HEK293 (cell line): ENCODE results near the gene PLEKHA5.

Experiments used
- CTCF ChIA-PET: fragments of 350-600 bp; formaldehyde crosslinking; extraction: SDS; loops from one replicate; lab custom pipeline; 2021; ENCODE audit warnings: antibody characterized with exemption; lab: Yijun Ruan, JAX
- POLR2A ChIA-PET: fragments of 300-600 bp; formaldehyde crosslinking; extraction: SDS; loops from one replicate; lab custom pipeline; 2020; ENCODE audit warnings: antibody characterized with exemption, inconsistent platforms; lab: Yijun Ruan, JAX
- H3K27ac ChIP-seq: fragments of 200-500 bp; sonication (Bioruptor generic); 2 replicates; pipeline ENCODE4 v1.5.1; 2014; ENCODE audit warnings: low read depth, low read length, control low read depth, inconsistent platforms; ENCODE audit errors: extremely low read depth
- H3K36me3 ChIP-seq, 2 experiments: fragments of 200-500 bp in 1 of 2; sonication (Bioruptor generic) in 1 of 2; 1 replicate in 1 of 2; 2 replicates in 1 of 2; pipeline ENCODE4 v1.5.1; 2014 to 2017; ENCODE audit warnings: inconsistent platforms in 2 of 2, low read length in 2 of 2; ENCODE audit not compliant: control insufficient read depth in 2 of 2, insufficient read depth in 1 of 2
- H3K4me1 ChIP-seq: fragments of 200-500 bp; sonication (Bioruptor generic); 2 replicates; pipeline ENCODE4 v1.5.1; 2014; ENCODE audit warnings: mild to moderate bottlenecking, low read length, inconsistent platforms; ENCODE audit not compliant: control insufficient read depth, insufficient read depth
- H3K4me3 ChIP-seq: 2 replicates; pipeline ENCODE4 v1.5.1; 2011; ENCODE audit warnings: low read depth, mild to moderate bottlenecking, control low read depth, low read length, moderate library complexity
- H3K9me3 ChIP-seq: fragments of 200-500 bp; sonication (Bioruptor generic); 2 replicates; pipeline ENCODE4 v1.5.1; 2014; ENCODE audit warnings: low read depth, low read length, inconsistent platforms; ENCODE audit not compliant: control insufficient read depth, insufficient read depth
- HOXC10 ChIP-seq: sonication (generic); formaldehyde crosslinking; IDR thresholded peaks from 2 replicates; pipeline ENCODE4 v1.8.1; 2023; ENCODE audit warnings: mild to moderate bottlenecking, missing genetic modification reagents
- HOXD13 ChIP-seq: sonication (generic); formaldehyde crosslinking; IDR thresholded peaks from 2 replicates; pipeline ENCODE4 v1.8.0; 2022; ENCODE audit warnings: missing genetic modification reagents, borderline replicate concordance
- KLF8 ChIP-seq: fragments of 450-650 bp; formaldehyde crosslinking; IDR thresholded peaks from 2 replicates; pipeline ENCODE4 v1.5.1; 2016; ENCODE audit warnings: missing biosample characterization, missing genetic modification characterization
- SCRT2 ChIP-seq: fragments of 450-650 bp; formaldehyde crosslinking; IDR thresholded peaks from 2 replicates; pipeline ENCODE4 v1.5.1; 2016; ENCODE audit warnings: missing biosample characterization, missing genetic modification characterization
- ZBTB48 ChIP-seq: fragments of 450-650 bp; formaldehyde crosslinking; IDR thresholded peaks from 2 replicates; pipeline ENCODE4 v1.5.1; 2016; ENCODE audit warnings: missing biosample characterization, missing genetic modification characterization
- ZFP37 ChIP-seq: fragments of 450-650 bp; formaldehyde crosslinking; IDR thresholded peaks from 2 replicates; pipeline ENCODE4 v1.5.1; 2016; ENCODE audit warnings: missing biosample characterization, missing genetic modification characterization
- ZNF10 ChIP-seq: fragments of 450-650 bp; formaldehyde crosslinking; IDR thresholded peaks from 2 replicates; pipeline ENCODE4 v1.5.1; 2017; ENCODE audit warnings: missing biosample characterization, missing genetic modification characterization
- ZNF274 ChIP-seq, 2 experiments: fragments of 200-500 bp in 1 of 2; fragments of 450-650 bp in 1 of 2; sonication (Bioruptor generic) in 1 of 2; formaldehyde crosslinking in 1 of 2; IDR thresholded peaks; 2 replicates each; pipeline versions ENCODE4 v1.5.1 to v1.6.1; 2014 to 2016; ENCODE audit warnings: borderline replicate concordance in 1 of 2, inconsistent platforms in 1 of 2, low read length in 1 of 2, missing biosample characterization in 1 of 2, missing genetic modification characterization in 1 of 2
- ZNF292 ChIP-seq: fragments of 450-650 bp; formaldehyde crosslinking; IDR thresholded peaks from 2 replicates; pipeline ENCODE4 v1.5.1; 2016; ENCODE audit warnings: low read depth, missing biosample characterization, missing genetic modification characterization, borderline replicate concordance
- ZNF549 ChIP-seq: fragments of 450-650 bp; IDR thresholded peaks from 2 replicates; pipeline ENCODE4 v1.5.1; 2018; ENCODE audit warnings: missing biosample characterization, missing genetic modification characterization, mild to moderate bottlenecking, inconsistent platforms, moderate library complexity
- ZNF560 ChIP-seq: fragments of 450-650 bp; formaldehyde crosslinking; IDR thresholded peaks from 2 replicates; pipeline ENCODE4 v1.5.1; 2017; ENCODE audit warnings: missing biosample characterization, missing genetic modification characterization, borderline replicate concordance
- ZNF600 ChIP-seq: fragments of 450-650 bp; formaldehyde crosslinking; IDR thresholded peaks from 2 replicates; pipeline ENCODE4 v1.5.1; 2016; ENCODE audit warnings: missing biosample characterization, missing genetic modification characterization
- ZNF677 ChIP-seq: fragments of 450-650 bp; IDR thresholded peaks from 2 replicates; pipeline ENCODE4 v1.5.0; 2018; ENCODE audit warnings: missing biosample characterization, mild to moderate bottlenecking, missing genetic modification characterization, moderate library complexity
- ZNF768 ChIP-seq: fragments of 450-650 bp; formaldehyde crosslinking; IDR thresholded peaks from 2 replicates; pipeline ENCODE4 v1.5.1; 2018; ENCODE audit warnings: missing biosample characterization, mild to moderate bottlenecking, missing genetic modification characterization
- ZNF776 ChIP-seq: fragments of 450-650 bp; formaldehyde crosslinking; IDR thresholded peaks from 2 replicates; pipeline ENCODE4 v1.5.0; 2017; ENCODE audit warnings: missing biosample characterization, missing genetic modification characterization, borderline replicate concordance
- ZNF791 ChIP-seq: fragments of 450-650 bp; formaldehyde crosslinking; IDR thresholded peaks from 2 replicates; pipeline ENCODE4 v1.5.1; 2016; ENCODE audit warnings: missing biosample characterization, missing genetic modification characterization
- TF ChIP-seq, protein P1 (sequence below): fragments of 450-650 bp; formaldehyde crosslinking; conservative IDR thresholded peaks from 2 replicates; pipeline ENCODE4 v1.5.1; 2016; ENCODE audit warnings: low read depth, missing biosample characterization, missing genetic modification characterization
- TF ChIP-seq, protein P2 (sequence below): fragments of 450-650 bp; formaldehyde crosslinking; IDR thresholded peaks from 2 replicates; pipeline ENCODE4 v1.5.0; 2017; ENCODE audit warnings: missing biosample characterization, missing genetic modification characterization, borderline replicate concordance
- TF ChIP-seq, protein P3 (sequence below): fragments of 450-650 bp; formaldehyde crosslinking; IDR thresholded peaks from 2 replicates; pipeline ENCODE4 v1.5.1; 2016; ENCODE audit warnings: missing biosample characterization, missing genetic modification characterization

Gene PLEKHA5

DNA sequence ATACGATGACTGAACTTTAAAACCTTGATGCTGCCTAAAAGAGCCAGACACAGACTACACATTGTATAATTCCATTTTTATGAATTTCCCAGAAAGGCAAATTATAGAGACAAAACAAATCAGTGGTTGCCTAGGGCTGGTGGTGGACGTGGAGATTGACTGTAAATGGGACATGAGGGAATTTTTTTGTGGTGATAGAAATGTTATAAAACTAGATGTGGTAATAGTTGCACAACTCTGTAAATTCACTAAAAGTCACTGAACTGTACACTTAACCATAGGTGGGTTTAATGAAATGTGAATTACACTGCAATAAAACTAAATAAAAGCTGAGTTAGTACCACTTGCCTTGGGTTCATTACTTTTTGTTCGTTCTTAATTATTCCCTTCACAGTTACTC lies 72.1 kb downstream of the PLEKHA5 start:
- Histone ChIP-seq H3K27ac (no peak overlapping the region), H3K4me1 (no peaks in the 10 kb centered on the region), H3K36me3 (no peaks in the 10 kb centered on the region), H3K9me3 (no peaks in the 10 kb centered on the region), H3K4me3 (no peak overlapping the region)
- TF ChIP-seq ZNF292 (tag by site-specific recombination) (no peak), ZNF677 (tag by site-specific recombination) (no peak), ZNF549 (tag by site-specific recombination) (no peak), ZNF10 (no peak), HOXC10 (no peak), SCRT2 (tag by site-specific recombination) (no peak), ZNF776 (tag by site-specific recombination) (no peak), ZFP37 (no peak)
- TF ChIP-seq, protein P1, sequence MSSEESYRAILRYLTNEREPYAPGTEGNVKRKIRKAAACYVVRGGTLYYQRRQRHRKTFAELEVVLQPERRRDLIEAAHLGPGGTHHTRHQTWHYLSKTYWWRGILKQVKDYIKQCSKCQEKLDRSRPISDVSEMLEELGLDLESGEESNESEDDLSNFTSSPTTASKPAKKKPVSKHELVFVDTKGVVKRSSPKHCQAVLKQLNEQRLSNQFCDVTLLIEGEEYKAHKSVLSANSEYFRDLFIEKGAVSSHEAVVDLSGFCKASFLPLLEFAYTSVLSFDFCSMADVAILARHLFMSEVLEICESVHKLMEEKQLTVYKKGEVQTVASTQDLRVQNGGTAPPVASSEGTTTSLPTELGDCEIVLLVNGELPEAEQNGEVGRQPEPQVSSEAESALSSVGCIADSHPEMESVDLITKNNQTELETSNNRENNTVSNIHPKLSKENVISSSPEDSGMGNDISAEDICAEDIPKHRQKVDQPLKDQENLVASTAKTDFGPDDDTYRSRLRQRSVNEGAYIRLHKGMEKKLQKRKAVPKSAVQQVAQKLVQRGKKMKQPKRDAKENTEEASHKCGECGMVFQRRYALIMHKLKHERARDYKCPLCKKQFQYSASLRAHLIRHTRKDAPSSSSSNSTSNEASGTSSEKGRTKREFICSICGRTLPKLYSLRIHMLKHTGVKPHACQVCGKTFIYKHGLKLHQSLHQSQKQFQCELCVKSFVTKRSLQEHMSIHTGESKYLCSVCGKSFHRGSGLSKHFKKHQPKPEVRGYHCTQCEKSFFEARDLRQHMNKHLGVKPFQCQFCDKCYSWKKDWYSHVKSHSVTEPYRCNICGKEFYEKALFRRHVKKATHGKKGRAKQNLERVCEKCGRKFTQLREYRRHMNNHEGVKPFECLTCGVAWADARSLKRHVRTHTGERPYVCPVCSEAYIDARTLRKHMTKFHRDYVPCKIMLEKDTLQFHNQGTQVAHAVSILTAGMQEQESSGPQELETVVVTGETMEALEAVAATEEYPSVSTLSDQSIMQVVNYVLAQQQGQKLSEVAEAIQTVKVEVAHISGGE (tag by site-specific recombination) = no peak
- TF ChIP-seq, protein P2, sequence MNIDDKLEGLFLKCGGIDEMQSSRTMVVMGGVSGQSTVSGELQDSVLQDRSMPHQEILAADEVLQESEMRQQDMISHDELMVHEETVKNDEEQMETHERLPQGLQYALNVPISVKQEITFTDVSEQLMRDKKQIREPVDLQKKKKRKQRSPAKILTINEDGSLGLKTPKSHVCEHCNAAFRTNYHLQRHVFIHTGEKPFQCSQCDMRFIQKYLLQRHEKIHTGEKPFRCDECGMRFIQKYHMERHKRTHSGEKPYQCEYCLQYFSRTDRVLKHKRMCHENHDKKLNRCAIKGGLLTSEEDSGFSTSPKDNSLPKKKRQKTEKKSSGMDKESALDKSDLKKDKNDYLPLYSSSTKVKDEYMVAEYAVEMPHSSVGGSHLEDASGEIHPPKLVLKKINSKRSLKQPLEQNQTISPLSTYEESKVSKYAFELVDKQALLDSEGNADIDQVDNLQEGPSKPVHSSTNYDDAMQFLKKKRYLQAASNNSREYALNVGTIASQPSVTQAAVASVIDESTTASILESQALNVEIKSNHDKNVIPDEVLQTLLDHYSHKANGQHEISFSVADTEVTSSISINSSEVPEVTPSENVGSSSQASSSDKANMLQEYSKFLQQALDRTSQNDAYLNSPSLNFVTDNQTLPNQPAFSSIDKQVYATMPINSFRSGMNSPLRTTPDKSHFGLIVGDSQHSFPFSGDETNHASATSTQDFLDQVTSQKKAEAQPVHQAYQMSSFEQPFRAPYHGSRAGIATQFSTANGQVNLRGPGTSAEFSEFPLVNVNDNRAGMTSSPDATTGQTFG (tag by site-specific recombination) = no peak
- ChIA-PET POLR2A (no interaction called here), CTCF (no interaction called here)

DNA sequence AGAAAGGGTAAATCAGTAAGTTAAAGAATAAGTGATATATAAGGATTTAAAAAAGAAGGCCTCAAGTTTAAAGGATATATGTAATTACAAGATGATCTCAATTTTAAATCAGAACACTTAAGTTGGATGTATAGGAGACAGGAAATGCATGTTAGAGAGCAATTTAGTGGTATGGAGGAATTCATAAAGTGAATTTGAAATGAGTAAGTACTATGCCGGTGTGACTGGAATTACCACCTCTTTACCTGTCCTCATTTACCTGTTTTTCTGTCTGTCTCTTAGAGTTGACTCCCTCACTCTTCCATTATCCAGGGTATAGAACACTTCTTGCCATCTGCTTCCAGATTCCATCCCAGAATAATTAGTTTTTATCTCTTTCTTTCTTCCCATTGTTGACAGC lies 73.5 kb downstream of the PLEKHA5 start:
- Histone ChIP-seq H3K9me3 (no peaks in the 10 kb centered on the region), H3K27ac (no peak overlapping the region), H3K36me3 (no peaks in the 10 kb centered on the region), H3K4me1 (no peaks in the 10 kb centered on the region), H3K4me3 (no peak overlapping the region)
- POLR2A ChIA-PET = no interaction called here
- TF ChIP-seq HOXD13 (CRISPR knock-in tag) = no peak
- CTCF ChIA-PET = interaction anchor here (0.6 kb wide), 1 partner anchor 54 kb away, joined by 6 read pairs; no protein-coding TSS in a partner anchor

DNA sequence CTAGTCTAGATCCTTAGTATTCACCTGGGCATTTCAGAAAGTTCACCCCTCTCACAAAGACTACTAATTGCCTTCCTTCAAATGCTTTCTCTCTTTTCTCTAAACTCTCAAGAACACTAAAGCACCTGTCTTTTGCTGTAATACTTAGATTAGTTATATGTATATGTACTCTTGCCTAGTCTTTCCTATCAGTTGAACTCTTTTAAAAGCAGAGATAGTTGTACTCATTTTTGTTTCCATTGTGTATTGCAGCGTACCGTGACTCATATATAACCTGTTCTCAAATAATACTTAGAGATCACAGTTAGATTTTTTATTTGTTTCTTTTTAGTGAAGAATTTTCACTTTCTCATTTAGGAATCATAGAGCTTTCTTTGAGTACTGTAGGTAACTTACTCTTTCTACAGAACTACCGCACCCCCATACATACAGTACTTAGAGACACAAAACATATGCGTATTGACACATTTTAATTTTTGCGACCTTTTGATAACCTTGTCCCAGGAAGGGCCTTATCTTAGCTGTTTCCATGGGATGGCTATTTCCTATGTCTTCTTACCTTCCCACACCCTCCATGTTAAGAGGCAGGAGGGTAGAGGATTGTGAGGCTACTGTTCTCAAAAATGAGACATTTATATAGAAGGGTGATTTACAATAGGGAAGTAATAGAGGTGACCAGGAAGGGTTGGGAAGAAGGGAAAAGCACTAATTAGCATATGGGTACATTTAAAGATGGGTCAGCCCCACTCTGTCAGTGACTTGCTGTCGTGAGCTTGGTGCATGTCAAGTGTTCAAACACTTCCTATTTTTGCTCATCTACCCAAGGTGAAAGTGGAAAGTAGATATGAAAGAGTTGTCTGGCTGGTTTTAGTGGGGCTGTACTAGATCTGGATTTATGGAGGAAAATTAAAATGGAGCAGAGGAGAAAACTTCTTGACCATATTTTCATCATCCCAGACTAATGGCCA lies 74.3 kb downstream of the PLEKHA5 start:
- Histone ChIP-seq H3K27ac (no peak overlapping the region), H3K9me3 (no peaks in the 10 kb centered on the region), H3K36me3 (no peaks in the 10 kb centered on the region), H3K4me3 (no peak overlapping the region), H3K4me1 (no peaks in the 10 kb centered on the region)
- ChIA-PET POLR2A (interaction anchor here (0.6 to 1.5 kb wide), 2 partner anchors 70 to 458 kb away, joined by 3 read pairs; no protein-coding TSS in a partner anchor), CTCF (interaction anchor here (0.6 kb wide), 2 partner anchors 53 to 121 kb away, joined by 3 to 6 read pairs; no protein-coding TSS in a partner anchor)
- TF ChIP-seq ZNF560 (tag by site-specific recombination) (no peak), ZNF791 (no peak), ZNF10 (no peak), ZBTB48 (tag by site-specific recombination) (no peak), ZNF600 (tag by site-specific recombination) (no peak), KLF8 (tag by site-specific recombination) (no peak), ZNF768 (tag by site-specific recombination) (no peak), ZNF274 (IDR thresholded peaks at IDR 0.05; ENCODE audit: low read length) (no peak), ZNF274 (tag by site-specific recombination; IDR thresholded peaks at IDR 0.05; ENCODE audit: borderline replicate concordance) (no peak)
- TF ChIP-seq, protein P3, sequence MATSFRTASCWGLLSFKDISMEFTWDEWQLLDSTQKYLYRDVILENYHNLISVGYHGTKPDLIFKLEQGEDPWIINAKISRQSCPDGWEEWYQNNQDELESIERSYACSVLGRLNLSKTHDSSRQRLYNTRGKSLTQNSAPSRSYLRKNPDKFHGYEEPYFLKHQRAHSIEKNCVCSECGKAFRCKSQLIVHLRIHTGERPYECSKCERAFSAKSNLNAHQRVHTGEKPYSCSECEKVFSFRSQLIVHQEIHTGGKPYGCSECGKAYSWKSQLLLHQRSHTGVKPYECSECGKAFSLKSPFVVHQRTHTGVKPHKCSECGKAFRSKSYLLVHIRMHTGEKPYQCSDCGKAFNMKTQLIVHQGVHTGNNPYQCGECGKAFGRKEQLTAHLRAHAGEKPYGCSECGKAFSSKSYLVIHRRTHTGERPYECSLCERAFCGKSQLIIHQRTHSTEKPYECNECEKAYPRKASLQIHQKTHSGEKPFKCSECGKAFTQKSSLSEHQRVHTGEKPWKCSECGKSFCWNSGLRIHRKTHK = no peak
